Thyroid gland (tissue), 4 donors: ENCODE results near the gene AGXT2. TPM values are rescaled to one million over a fixed set of nuclear protein-coding genes. Genes with fewer than 3 reads are reported as not detected.

Experiments used
- DNase-seq, 2 donors: peaks; one replicate each; pipeline ENCODE4 v3.0.0-alpha.2; 2019
- H3K27ac ChIP-seq, 3 donors: fragments of 200-600 bp; sonication (generic); 1 replicate in 2 of 3; 2 replicates in 1 of 3; pipeline ENCODE4 v1.5.1; 2016 to 2019; ENCODE audit warnings: mild to moderate bottlenecking in 1 of 3, moderate library complexity in 1 of 3
- H3K27me3 ChIP-seq: fragments of 200-600 bp; sonication (generic); one replicate; pipeline ENCODE4 v1.5.1; 2019
- H3K36me3 ChIP-seq, 2 donors: fragments of 200-600 bp; sonication (generic); one replicate each; pipeline ENCODE4 v1.5.1; 2016 to 2019
- H3K4me1 ChIP-seq, 2 donors: fragments of 200-600 bp; sonication (generic); one replicate each; pipeline ENCODE4 v1.5.1; 2017 to 2019
- H3K4me3 ChIP-seq, 3 donors: fragments of 200-600 bp; sonication (generic); replicated peaks in 1 of 3; 1 replicate in 2 of 3; 2 replicates in 1 of 3; pipeline ENCODE4 v1.5.1; 2016; ENCODE audit warnings: mild to moderate bottlenecking in 1 of 3
- H3K9me3 ChIP-seq: fragments of 200-600 bp; sonication (generic); one replicate; pipeline ENCODE4 v1.5.1; 2017
- POLR2A ChIP-seq, 2 donors: fragments of 450-650 bp; IDR thresholded peaks; one replicate each; pipeline ENCODE4 v1.6.1; 2017; ENCODE audit warnings: antibody characterized with exemption in 2 of 2, mild to moderate bottlenecking in 2 of 2, moderate library complexity in 1 of 2
- WGBS, 2 donors: methylation state at CpG; one replicate each; pipeline ENCODE4 v1.1.5; 2017; 5-methylcytosine and 5-hydroxymethylcytosine counted together
- intact Hi-C: fragments of 100-400 bp; cut with DNase I; formaldehyde crosslinking; loops from one replicate; pipeline ENCODE4 v1.15.1; 2023
- total RNA-seq, 4 donors: library from RNA; depleted of rRNA; stranded (reverse); fragments of >200 nt; gene quantifications; one replicate each; pipeline ENCODE4 v1.2.3, GENCODE V29; 2016
- TF ChIP-seq, protein P1 (sequence below), 6 experiments: fragments of 200-600 bp in 3 of 6; fragments of 450-650 bp in 3 of 6; sonication (generic) in 3 of 6; IDR thresholded peaks; one replicate each; pipeline ENCODE4 v1.5.1; 2016 to 2019; ENCODE audit warnings: antibody characterized with exemption in 6 of 6, mild to moderate bottlenecking in 2 of 6, inconsistent platforms in 1 of 6, moderate library complexity in 1 of 6

Gene AGXT2
- total RNA-seq, 4 donors from 2014 or later = not detected

DNA sequence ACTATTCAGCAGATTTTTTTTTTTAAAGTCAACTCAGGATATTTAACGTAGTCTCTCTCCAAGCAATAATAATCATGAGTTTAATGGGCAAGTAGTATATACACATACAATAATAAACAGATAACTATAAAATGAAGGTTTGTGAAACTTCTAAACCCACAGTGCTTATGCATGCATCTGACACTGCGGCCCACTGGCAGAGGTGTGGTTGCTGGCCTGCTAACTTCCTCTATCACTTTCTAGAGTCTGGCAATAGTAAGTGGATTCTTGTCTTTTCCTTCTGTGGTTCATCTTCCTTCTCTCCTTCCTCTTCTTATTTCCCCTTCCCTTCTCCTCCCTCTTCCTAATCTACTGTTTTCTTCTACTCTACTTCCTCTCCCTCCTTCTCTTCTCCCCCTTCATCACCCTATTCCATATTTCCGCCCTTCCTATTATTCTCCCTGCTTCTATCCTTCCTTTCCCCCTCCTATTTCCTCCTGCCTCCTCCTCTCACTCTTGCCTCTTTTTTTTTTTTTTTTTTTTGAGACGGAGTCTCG is 18.6 kb upstream of the AGXT2 start:
- 88 to 97% methylated on average over 5 of the region's 5 CpGs for WGBS, 2 donors
- Histone ChIP-seq H3K36me3 (no peaks in the 10 kb centered on the region), H3K27me3 (no peaks in the 10 kb centered on the region), H3K4me1 (no peaks in the 10 kb centered on the region), H3K9me3 (no peaks in the 10 kb centered on the region), H3K4me3 (no peak overlapping the region), H3K27ac (no peak overlapping the region)
- DNase-seq = no peak
- TF ChIP-seq, protein P1, sequence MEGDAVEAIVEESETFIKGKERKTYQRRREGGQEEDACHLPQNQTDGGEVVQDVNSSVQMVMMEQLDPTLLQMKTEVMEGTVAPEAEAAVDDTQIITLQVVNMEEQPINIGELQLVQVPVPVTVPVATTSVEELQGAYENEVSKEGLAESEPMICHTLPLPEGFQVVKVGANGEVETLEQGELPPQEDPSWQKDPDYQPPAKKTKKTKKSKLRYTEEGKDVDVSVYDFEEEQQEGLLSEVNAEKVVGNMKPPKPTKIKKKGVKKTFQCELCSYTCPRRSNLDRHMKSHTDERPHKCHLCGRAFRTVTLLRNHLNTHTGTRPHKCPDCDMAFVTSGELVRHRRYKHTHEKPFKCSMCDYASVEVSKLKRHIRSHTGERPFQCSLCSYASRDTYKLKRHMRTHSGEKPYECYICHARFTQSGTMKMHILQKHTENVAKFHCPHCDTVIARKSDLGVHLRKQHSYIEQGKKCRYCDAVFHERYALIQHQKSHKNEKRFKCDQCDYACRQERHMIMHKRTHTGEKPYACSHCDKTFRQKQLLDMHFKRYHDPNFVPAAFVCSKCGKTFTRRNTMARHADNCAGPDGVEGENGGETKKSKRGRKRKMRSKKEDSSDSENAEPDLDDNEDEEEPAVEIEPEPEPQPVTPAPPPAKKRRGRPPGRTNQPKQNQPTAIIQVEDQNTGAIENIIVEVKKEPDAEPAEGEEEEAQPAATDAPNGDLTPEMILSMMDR (IDR thresholded peaks at IDR 0.05) = no peak
- no peak for TF ChIP-seq POLR2A (IDR thresholded peaks at IDR 0.05)
- intact Hi-C loops = no loop called here

DNA sequence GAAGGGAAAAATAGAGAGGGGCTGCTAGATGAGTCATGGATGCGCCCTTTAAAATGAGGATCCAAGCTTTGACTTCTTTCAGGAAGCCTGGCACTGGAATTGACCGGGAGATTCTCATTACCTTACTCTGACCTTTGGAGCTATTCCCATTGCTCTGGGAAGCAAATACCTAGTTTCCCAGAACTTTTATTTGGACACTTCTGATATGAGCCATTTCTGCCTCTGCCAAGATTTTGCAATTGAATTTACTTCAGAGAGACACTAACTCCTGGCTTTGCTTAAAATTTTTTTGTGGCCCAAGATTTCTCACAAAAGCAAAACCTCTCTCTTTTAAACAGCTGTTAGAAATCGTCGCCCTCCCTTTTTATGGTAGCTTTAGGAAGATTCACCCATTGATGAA is 15.7 kb upstream of the AGXT2 start:
- Histone ChIP-seq H3K4me1 (no peaks in the 10 kb centered on the region), H3K9me3 (no peaks in the 10 kb centered on the region), H3K4me3 (no peak overlapping the region), H3K36me3 (no peaks in the 10 kb centered on the region), H3K27me3 (no peaks in the 10 kb centered on the region), H3K27ac (no peak overlapping the region)
- DNase-seq = no peak
- TF ChIP-seq POLR2A (IDR thresholded peaks at IDR 0.05) = no peak
- TF ChIP-seq, protein P1 (IDR thresholded peaks at IDR 0.05) = no peak
- 80 to 91% methylated on average over 4 of the region's 4 CpGs for WGBS, 2 donors
- intact Hi-C loops = no loop called here

DNA sequence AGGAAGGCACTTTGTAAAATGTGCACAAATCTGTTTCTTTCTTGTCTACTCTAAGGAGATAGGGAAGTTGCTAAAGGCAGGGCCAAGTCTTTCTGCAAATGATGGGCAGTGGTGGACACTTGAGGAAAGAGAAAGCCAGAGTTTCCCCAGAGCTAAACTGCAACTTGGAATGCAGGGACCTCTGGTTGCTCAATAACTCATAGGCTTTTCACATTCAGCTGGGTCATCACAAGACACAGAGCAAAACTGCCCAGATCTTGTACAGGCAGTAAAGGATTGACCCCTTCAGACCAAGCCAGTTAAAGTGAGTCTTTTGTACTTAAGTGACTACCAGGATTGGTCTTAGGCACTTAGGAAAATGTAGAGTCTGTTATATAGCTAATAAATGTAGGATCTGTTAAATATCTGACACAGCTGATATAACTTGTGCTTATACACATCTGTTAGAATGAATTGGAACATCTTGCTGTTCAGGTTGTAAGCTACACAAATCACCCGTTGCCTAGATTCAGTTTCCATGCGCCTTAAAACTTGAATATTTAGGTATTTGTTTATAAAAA is 13.5 kb upstream of the AGXT2 start:
- 94 to 99% methylated on average over 2 of the region's 2 CpGs for WGBS, 2 donors
- no peak for TF ChIP-seq POLR2A (IDR thresholded peaks at IDR 0.05)
- TF ChIP-seq, protein P1 (IDR thresholded peaks at IDR 0.05) = no peak
- H3K4me1 ChIP-seq = no peaks in the 10 kb centered on the region
- H3K36me3 ChIP-seq = no peaks in the 10 kb centered on the region
- no peak overlapping the region for H3K4me3 ChIP-seq
- no peaks in the 10 kb centered on the region for H3K27me3 ChIP-seq
- H3K9me3 ChIP-seq = no peaks in the 10 kb centered on the region
- DNase-seq = no peak
- H3K27ac ChIP-seq = no peak overlapping the region
- intact Hi-C loops = no loop called here

DNA sequence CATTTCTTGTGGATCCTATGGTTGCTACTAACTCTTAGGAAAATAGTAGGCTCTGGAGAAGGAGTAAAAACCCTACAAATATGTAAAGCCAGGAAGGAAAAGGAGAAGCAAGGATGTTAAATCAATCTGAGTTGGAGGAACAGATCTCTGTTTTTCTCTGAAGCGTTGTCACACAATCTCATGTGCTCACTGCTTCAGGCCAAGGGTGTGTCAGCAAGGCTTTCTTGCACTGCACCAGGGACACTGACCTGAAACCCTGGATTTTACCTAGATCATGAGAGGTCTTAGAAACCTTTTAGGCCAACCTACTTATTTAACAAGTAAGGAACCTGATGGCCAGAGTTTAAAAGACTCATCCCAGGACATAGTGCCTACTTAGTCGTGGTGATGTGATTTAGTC is 12.5 kb upstream of the AGXT2 start:
- no peaks in the 10 kb centered on the region for H3K27me3 ChIP-seq
- H3K4me3 ChIP-seq = no peak overlapping the region
- DNase-seq = no peak
- intact Hi-C loops = no loop called here
- 74% methylated on average over 2 of the region's 2 CpGs for WGBS, 2 donors
- no peaks in the 10 kb centered on the region for H3K9me3 ChIP-seq
- no peaks in the 10 kb centered on the region for H3K36me3 ChIP-seq
- no peak for TF ChIP-seq POLR2A (IDR thresholded peaks at IDR 0.05)
- TF ChIP-seq, protein P1 (IDR thresholded peaks at IDR 0.05) = no peak
- H3K4me1 ChIP-seq = no peaks in the 10 kb centered on the region
- H3K27ac ChIP-seq = no peak overlapping the region

DNA sequence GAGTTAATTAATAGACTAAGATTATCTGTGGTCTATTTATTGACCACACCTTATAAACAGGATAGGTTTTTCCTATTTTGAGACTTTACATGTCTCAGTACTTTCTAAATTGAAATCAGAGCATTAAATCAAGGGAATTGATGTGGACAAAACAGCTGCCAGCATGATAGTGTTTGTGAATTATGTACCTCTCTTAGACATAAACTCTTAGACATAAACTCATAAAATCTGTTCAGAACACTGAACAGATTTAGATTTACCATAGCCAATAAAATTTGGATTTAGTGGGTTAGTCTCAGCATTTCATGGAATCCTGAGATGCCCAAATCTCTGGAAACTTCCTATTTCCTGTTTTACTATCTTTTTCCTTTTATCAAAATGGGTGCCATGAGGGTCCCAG is 11.5 kb upstream of the AGXT2 start:
- DNase-seq = no peak
- TF ChIP-seq POLR2A (IDR thresholded peaks at IDR 0.05) = no peak
- TF ChIP-seq, protein P1 (IDR thresholded peaks at IDR 0.05) = no peak
- H3K9me3 ChIP-seq = no peaks in the 10 kb centered on the region
- H3K27ac ChIP-seq = no peak overlapping the region
- H3K4me1 ChIP-seq = no peaks in the 10 kb centered on the region
- no peaks in the 10 kb centered on the region for H3K27me3 ChIP-seq
- H3K4me3 ChIP-seq = no peak overlapping the region
- intact Hi-C loops = no loop called here
- H3K36me3 ChIP-seq = no peaks in the 10 kb centered on the region
